WERI-Rb-1 (cell line): ENCODE results near the gene ARF6.

Experiments
- DNase-seq: peaks from one replicate; pipeline ENCODE4 v3.0.0-alpha.2; 2020
- H3K27ac ChIP-seq: fragments of 250-450 bp; sonication (Bioruptor Pico); 2 replicates; pipeline ENCODE4 v1.5.1; 2020; ENCODE audit warnings: mild to moderate bottlenecking, moderate library complexity
- H3K27me3 ChIP-seq: fragments of 250-450 bp; sonication (Bioruptor Pico); 2 replicates; pipeline ENCODE4 v1.5.1; 2021; ENCODE audit warnings: mild to moderate bottlenecking, low read depth, moderate library complexity; ENCODE audit not compliant: insufficient read depth, severe bottlenecking
- H3K36me3 ChIP-seq: fragments of 250-450 bp; sonication (Bioruptor Pico); 2 replicates; pipeline ENCODE4 v1.5.1; 2020; ENCODE audit warnings: mild to moderate bottlenecking, moderate library complexity
- H3K4me3 ChIP-seq: 2 replicates; pipeline ENCODE4 v1.5.1; 2011; ENCODE audit warnings: low read depth, mild to moderate bottlenecking, control low read depth, low read length
- H3K9me3 ChIP-seq: fragments of 250-450 bp; sonication (Bioruptor Pico); 2 replicates; pipeline ENCODE4 v1.5.1; 2021; ENCODE audit warnings: mild to moderate bottlenecking, moderate library complexity; ENCODE audit not compliant: severe bottlenecking
- CTCF ChIP-seq: IDR thresholded peaks from 2 replicates; pipeline ENCODE4 v1.5.1; 2011; ENCODE audit warnings: low read depth, mild to moderate bottlenecking, control low read depth, inconsistent platforms, low read length

ARF6 gene

GRCh38 chr14:49928015-49928414 is 35.1 kb downstream of the ARF6 start:
- no peaks in the 10 kb centered on the region for H3K27me3 ChIP-seq
- no peaks in the 10 kb centered on the region for H3K9me3 ChIP-seq
- no peak overlapping the region for H3K27ac ChIP-seq
- TF ChIP-seq CTCF: no peak
- no peaks in the 10 kb centered on the region for H3K36me3 ChIP-seq
- no peak for DNase-seq
- H3K4me3 ChIP-seq: no peak overlapping the region

- Histone ChIP-seq H3K4me3 (no peak overlapping the region), H3K36me3 (no peaks in the 10 kb centered on the region), H3K27ac (no peak overlapping the region), H3K9me3 (no peaks in the 10 kb centered on the region), H3K27me3 (no peaks in the 10 kb centered on the region)
- no peak for DNase-seq
- TF ChIP-seq CTCF: no peak
These were observed 37.8 kb downstream of the ARF6 start for GRCh38 chr14:49930720-49931119.

- no peak overlapping the region for H3K4me3 ChIP-seq
- no peak for DNase-seq
- H3K27ac ChIP-seq: no peak overlapping the region
- H3K9me3 ChIP-seq: no peaks in the 10 kb centered on the region
- H3K36me3 ChIP-seq: no peaks in the 10 kb centered on the region
- H3K27me3 ChIP-seq: no peaks in the 10 kb centered on the region
- TF ChIP-seq CTCF: no peak
These were observed 38.6 kb downstream of the ARF6 start for GRCh38 chr14:49931523-49931922.

GRCh38 chr14:49933128-49933527 is 40.2 kb downstream of the ARF6 start:
- no peaks in the 10 kb centered on the region for H3K27me3 ChIP-seq
- TF ChIP-seq CTCF: no peak
- DNase-seq: no peak
- H3K4me3 ChIP-seq: no peak overlapping the region
- H3K9me3 ChIP-seq: no peaks in the 10 kb centered on the region
- H3K27ac ChIP-seq: no peak overlapping the region
- no peaks in the 10 kb centered on the region for H3K36me3 ChIP-seq

- no peak overlapping the region for H3K27ac ChIP-seq
- no peak for TF ChIP-seq CTCF
- no peak overlapping the region for H3K4me3 ChIP-seq
- no peaks in the 10 kb centered on the region for H3K36me3 ChIP-seq
- no peak for DNase-seq
- no peaks in the 10 kb centered on the region for H3K27me3 ChIP-seq
- peaks cover under 1% of the 10 kb centered on the region for H3K9me3 ChIP-seq
These were observed 40.8 kb downstream of the ARF6 start for GRCh38 chr14:49933704-49934103.

GRCh38 chr14:49934646-49935045 is 41.8 kb downstream of the ARF6 start:
- Histone ChIP-seq H3K27me3 (no peaks in the 10 kb centered on the region), H3K27ac (no peak overlapping the region), H3K4me3 (no peak overlapping the region), H3K36me3 (no peaks in the 10 kb centered on the region), H3K9me3 (peaks cover 4% of the 10 kb centered on the region)
- no peak for DNase-seq
- TF ChIP-seq CTCF: no peak
